Activated naive CD8-positive, alpha-beta T cell (primary cell): ENCODE data around the gene FAM83C.
"Not testable (repeated sequence)": the region's sequence is repeated elsewhere in the genome, so short reads cannot be mapped to it uniquely, and the experiment has no call there.

ENCODE experiments used
- H3K27ac Mint-ChIP-seq: one replicate; pipeline ENCODE4 v1.8.0; 2021; ENCODE audit warnings: mixed read lengths
- H3K27me3 Mint-ChIP-seq: one replicate; pipeline ENCODE4 v1.8.0; 2021; ENCODE audit warnings: mixed read lengths
- H3K36me3 Mint-ChIP-seq: one replicate; pipeline ENCODE4 v1.8.0; 2021; ENCODE audit warnings: mixed read lengths
- H3K4me1 Mint-ChIP-seq: one replicate; pipeline ENCODE4 v1.8.0; 2021; ENCODE audit warnings: low read depth, mixed read lengths
- H3K4me3 Mint-ChIP-seq: one replicate; pipeline ENCODE4 v1.8.0; 2021; ENCODE audit warnings: mild to moderate bottlenecking, mixed read lengths
- H3K9me3 Mint-ChIP-seq: one replicate; pipeline ENCODE4 v1.8.0; 2021; ENCODE audit warnings: low read depth, mixed read lengths

FAM83C gene

DNA sequence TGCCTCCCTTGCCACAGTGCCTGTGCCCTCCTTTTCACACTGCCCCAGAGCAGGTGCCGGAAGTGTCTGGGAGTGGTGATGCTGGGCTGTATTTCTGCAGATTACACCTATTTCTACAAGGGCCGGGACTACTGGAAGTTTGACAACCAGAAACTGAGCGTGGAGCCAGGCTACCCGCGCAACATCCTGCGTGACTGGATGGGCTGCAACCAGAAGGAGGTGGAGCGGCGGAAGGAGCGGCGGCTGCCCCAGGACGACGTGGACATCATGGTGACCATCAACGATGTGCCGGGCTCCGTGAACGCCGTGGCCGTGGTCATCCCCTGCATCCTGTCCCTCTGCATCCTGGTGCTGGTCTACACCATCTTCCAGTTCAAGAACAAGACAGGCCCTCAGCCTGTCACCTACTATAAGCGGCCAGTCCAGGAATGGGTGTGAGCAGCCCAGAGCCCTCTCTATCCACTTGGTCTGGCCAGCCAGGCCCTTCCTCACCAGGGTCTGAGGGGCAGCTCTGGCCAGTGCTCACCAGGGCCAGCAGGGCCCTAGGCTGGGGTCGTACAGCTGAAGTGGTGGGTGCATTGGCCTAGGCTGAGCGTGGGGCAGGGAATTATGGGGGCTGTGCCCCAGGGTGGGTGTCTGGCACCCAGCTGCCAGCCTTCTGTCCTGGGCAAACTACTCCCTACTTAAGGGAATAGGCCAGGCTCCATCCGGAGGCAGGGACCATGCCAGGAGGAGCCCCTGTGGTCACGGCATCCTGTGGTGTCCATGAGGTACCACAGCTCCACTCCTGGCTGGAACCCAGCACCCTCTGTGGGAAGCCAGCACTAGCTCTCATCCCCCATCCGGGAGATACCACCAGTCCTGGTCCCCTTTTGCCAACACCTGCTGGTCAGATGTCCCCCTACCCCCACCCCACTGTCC lies 17.8 kb downstream of the FAM83C start:
- Mint-ChIP-seq H3K4me1 (peaks cover 18% of the 10 kb centered on the region), H3K27me3 (no peaks in the 10 kb centered on the region), H3K9me3 (no peaks in the 10 kb centered on the region), H3K36me3 (peaks cover 3% of the 10 kb centered on the region), H3K27ac (no peak overlapping the region), H3K4me3 (no peak overlapping the region)

DNA sequence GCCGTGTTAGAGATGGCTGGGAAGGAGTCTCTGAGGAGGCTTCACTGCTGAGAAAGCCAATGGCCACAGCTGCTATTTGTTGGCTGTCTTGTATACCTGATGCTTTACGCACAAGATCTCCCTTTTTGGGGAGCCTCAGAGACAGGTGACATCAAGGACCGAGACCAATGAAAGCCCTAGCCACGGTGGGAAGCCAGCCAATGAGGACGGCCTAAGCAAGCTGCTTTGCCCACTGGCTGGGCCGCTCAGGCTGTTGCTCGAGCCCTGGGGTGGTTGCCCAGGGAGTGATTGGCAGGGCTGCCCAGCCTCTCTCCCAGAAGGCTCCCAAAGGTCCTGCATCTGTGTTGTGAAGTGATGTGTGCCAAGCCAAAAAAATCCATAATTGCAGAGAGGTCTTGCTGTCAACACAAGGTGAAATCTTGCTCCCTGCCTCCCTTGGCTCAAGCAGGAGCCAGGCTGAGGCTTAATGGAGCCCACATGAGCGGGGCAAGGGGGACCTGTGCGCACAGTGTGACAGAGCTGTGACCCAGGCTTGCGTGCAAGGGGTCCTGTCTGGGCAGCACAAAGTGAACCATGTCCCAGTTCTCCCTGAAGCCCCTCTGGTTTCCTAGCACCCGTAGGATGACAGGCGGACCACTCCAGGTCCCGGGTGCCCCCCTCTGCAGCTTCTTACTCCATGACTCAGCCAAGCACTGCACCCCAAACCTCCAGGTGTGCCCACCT lies 18.6 kb downstream of the FAM83C start:
- Mint-ChIP-seq H3K27ac (peak overlapping the region; percentile 37), H3K9me3 (no peaks in the 10 kb centered on the region), H3K4me1 (peaks cover 15% of the 10 kb centered on the region), H3K36me3 (peaks cover 3% of the 10 kb centered on the region), H3K4me3 (no peak overlapping the region), H3K27me3 (no peaks in the 10 kb centered on the region)

DNA sequence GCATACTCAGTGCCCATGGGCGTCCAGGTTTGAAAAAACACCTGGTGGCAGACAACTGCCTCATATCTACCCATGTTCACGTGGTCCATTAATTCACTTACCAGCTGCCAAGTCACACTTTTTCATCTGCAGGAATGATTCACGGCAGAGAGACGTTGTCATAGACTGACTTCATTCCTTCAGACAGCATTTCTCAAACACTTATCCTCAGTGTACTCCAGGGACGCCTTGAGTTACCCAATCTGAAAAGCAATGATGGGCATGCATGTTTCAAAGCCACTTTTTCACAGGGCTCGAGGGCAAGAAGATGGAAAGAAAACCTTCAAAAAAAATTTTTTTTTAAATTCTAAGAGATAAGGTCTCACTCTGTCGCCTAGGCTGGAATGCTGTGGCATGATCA lies 20.3 kb downstream of the FAM83C start:
- no peaks in the 10 kb centered on the region for H3K27me3 Mint-ChIP-seq
- no peaks in the 10 kb centered on the region for H3K9me3 Mint-ChIP-seq
- no peak overlapping the region for H3K4me3 Mint-ChIP-seq
- no peak overlapping the region for H3K27ac Mint-ChIP-seq
- H3K4me1 Mint-ChIP-seq, result peaks cover 7% of the 10 kb centered on the region
- no peaks in the 10 kb centered on the region for H3K36me3 Mint-ChIP-seq

DNA sequence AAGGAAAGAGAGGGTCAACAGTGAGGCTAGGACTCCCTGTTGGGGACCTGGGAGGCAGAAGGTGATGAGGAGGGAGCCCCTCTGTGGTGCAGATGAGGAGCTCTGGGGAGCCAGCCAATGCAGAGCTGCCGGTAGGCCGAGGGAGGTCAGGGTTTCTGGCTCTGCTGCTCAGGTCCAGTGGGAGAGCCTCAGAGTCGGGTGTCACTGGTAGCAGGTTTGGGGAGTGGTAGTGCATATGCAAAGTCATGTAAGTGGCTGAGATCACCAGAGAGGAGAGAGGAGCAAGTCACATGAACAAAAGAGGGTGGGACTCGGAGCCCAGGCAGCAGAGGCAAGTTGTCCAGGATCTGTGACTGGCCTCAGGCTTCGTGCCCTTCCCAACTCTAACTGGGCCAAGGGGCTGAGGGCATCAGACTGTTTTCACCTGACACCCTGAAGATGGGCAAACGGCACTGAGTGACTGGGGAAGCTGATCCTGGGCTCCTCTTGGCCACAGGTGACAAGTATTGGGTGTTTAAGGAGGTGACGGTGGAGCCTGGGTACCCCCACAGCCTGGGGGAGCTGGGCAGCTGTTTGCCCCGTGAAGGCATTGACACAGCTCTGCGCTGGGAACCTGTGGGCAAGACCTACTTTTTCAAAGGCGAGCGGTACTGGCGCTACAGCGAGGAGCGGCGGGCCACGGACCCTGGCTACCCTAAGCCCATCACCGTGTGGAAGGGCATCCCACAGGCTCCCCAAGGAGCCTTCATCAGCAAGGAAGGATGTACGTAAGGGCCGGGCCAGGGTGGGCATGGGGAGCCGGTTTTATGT lies 20.9 kb downstream of the FAM83C start:
- no peaks in the 10 kb centered on the region for H3K36me3 Mint-ChIP-seq
- no peaks in the 10 kb centered on the region for H3K27me3 Mint-ChIP-seq
- no peak overlapping the region for H3K4me3 Mint-ChIP-seq
- H3K9me3 Mint-ChIP-seq, result no peaks in the 10 kb centered on the region
- peaks cover 4% of the 10 kb centered on the region for H3K4me1 Mint-ChIP-seq
- peak overlapping the region; percentile 34 for H3K27ac Mint-ChIP-seq

DNA sequence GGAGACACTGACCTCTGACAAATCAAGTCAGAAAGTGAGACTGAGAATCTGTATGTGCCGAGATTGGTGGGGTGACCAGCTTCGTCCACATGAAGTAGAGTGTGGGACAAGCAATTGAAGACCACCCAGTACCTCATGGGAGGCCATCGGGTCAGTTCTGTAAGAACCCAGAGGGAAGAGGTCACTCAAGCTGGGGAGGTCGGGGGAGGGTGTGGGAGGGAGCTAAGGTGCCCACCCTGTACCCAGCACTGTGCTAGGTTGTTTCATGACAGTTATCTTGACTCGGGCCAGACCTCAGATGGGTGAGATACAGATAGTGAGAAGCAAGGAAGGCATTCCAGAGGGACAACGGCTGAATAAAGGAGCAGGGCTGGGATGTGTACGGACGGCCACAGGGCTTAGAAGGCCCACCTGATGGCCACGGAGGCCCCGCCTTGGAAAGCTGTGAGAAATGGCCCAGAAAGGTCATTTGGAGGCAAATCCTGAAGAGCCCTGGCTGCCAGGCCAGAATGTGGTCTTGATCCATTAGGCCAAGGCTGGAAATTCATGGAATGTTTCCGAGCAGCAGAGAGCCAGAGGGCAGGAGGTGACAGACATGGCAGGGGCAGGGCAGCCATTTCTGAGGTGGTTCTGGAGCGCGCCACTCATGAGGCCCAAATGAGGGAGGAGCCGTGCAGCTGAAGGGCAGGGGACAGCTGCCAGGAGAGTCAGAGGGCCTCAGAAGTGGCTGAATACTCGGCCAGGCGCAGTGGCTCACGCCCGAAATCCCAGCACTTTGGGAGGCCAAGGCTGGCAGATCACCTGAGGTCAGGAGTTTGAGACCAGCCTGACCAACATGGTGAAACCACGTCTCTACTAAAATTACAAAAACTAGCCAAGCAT lies 22.0 kb downstream of the FAM83C start:
- Mint-ChIP-seq H3K4me3 (no peak overlapping the region), H3K27ac (peak overlapping the region; percentile 16), H3K27me3 (no peaks in the 10 kb centered on the region), H3K4me1 (peaks cover 2% of the 10 kb centered on the region), H3K9me3 (no peaks in the 10 kb centered on the region), H3K36me3 (no peaks in the 10 kb centered on the region)

DNA sequence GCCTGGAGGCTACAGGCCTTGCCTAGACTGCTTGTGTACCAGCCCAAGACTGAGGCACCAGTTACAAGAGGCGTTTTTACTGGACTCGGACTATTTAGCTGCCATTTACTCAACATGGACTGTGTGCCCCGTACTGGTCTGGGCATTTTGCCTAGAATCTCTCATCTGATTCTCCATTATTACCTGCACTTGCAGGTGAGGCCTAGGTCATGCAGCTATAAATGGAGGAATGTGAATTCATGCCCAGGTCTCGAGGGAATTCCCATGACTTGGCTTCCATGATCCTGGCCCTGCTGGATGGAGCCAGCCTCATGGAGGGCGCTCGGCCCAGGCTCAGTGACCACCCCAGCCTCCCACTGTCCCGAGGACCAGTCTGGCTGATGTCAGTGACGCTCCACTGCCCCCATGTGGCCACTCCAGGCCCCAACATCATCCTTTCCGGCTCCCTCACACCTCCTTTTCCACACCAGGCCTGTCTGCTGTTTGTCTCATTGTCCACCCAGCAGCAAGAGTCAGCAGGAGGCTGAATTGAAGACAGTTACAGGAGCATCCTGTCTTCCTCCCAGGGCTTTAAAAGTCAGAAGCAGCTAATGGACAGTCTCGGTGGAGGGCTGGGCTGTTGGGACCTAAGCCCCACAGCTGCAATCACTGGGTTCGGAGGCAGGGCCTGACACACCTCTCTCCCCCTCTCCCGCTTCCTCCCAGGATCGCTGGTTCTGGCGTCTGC lies 23.0 kb downstream of the FAM83C start:
- Mint-ChIP-seq H3K4me3 (no peak overlapping the region), H3K27ac (no peak overlapping the region), H3K36me3 (no peaks in the 10 kb centered on the region)

DNA sequence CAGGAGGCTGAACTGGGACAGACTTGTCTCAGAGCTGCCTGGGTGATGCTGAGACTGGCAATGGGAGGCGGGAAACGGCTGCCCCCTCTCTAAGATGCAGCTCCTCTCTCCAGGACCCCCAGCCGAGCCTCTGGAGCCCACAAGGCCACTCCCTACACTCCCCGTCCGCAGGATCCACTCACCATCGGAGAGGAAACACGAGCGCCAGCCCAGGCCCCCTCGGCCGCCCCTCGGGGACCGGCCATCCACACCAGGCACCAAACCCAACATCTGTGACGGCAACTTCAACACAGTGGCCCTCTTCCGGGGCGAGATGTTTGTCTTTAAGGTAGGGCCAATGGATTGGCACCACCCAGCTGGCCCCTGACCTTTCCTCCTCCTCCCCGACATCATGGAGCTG lies 25.1 kb downstream of the FAM83C start:
- Mint-ChIP-seq H3K9me3 (no peaks in the 10 kb centered on the region), H3K4me3 (no peak overlapping the region), H3K4me1 (peaks cover 2% of the 10 kb centered on the region), H3K27me3 (no peaks in the 10 kb centered on the region), H3K36me3 (no peaks in the 10 kb centered on the region), H3K27ac (no peak overlapping the region)

More for the DNA sequence above, 23.0 kb downstream of the FAM83C start:
- Mint-ChIP-seq H3K27me3 (no peaks in the 10 kb centered on the region), H3K4me1 (peaks cover 2% of the 10 kb centered on the region), H3K9me3 (no peaks in the 10 kb centered on the region)

DNA sequence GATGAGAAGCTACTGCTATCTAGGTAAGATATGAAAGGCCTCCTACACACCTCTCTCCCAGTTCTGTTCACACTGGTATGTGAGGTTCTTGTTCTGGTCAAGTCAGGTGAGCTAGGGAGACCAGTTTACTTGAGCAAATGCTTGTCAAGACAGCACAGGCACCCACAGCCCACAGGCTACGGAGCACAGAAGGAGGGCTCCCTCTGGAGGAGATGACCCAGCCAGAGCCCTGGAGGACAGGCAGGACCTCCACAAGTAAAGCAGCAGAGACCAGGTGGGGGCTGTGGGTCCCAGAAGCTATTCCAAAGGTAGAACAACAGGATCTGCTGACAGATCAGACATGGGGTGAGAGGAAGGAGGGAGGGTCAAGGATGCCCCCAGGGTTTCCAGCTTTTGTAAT lies 27.5 kb downstream of the FAM83C start:
- Mint-ChIP-seq H3K4me1 (peaks cover 2% of the 10 kb centered on the region), H3K4me3 (no peak overlapping the region), H3K9me3 (no peaks in the 10 kb centered on the region), H3K27ac (no peak overlapping the region), H3K27me3 (no peaks in the 10 kb centered on the region), H3K36me3 (no peaks in the 10 kb centered on the region)

DNA sequence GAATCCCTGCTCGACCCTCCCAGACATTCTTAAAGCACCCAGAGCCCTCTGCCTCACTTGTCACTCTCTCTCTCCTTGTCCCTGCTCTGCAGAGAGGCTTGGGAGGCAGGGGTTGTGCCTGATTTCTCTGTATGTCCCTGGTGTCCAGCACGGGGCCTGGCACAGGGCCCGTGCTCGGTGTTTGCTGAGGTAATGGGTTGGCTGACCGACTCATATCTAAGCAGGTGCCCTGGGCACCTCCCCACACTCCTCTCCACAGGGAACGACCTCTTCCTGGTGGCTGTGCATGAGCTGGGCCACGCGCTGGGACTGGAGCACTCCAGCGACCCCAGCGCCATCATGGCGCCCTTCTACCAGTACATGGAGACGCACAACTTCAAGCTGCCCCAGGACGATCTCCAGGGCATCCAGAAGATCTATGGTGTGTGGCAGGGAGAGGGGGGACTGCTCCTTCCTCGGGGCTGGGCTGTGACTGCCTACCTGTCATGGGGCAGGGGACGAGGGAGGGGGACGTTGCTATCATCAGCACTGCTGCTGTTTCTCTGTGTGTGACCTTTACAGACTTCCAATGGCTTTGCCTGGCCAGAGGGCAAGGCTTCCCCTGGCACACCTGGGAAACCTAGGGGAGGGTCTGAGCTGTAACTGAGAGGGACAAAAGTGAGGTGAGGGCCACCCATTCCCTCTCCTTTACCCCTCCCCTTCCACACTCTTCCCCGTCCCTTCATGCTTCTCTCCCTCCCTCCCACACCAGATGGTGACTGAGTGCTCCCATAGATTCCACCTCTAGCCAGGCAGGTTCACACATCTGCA lies 28.5 kb downstream of the FAM83C start:
- peaks cover 2% of the 10 kb centered on the region for H3K4me1 Mint-ChIP-seq
- no peaks in the 10 kb centered on the region for H3K27me3 Mint-ChIP-seq
- no peak overlapping the region for H3K27ac Mint-ChIP-seq

DNA sequence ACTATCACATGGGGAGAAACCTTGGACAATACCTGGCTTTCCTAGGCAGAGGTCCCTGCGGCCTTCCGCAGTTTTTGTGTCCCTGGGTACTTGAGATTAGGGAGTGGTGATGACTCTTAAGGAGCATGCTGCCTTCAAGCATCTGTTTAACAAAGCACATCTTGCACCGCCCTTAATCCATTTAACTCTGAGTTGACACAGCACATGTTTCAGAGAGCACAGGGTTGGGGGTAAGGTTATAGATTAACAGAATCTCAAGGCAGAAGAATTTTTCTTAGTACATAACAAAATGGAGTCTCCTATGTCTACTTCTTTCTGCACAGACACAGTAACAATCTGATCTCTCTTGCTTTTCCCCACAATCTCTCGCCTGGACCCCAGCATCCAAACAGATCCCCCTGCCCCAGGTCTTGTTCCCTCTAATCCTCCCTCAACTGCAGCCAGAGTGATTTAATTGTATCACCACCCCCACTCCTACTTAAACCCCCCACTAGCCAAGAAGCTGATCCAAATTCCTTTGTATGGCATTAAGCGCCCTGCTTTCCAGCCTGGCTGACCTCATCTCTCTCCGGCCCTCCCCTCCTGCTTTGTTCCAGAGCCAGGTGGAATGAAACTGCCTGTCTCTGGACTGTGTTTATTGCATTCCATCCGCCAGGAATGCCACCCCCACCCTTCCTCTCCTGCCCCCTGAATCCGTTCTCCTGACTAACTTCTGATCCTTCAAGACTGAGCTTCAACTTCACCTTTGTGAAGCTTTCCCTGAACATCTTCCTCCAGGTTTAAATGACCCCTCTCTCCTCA lies 29.3 kb downstream of the FAM83C start:
- H3K36me3 Mint-ChIP-seq, H3K4me3 Mint-ChIP-seq, H3K27ac Mint-ChIP-seq, H3K4me1 Mint-ChIP-seq, H3K9me3 Mint-ChIP-seq, H3K27me3 Mint-ChIP-seq: not testable (repeated sequence)

More for the DNA sequence above, 28.5 kb downstream of the FAM83C start:
- no peaks in the 10 kb centered on the region for H3K9me3 Mint-ChIP-seq
- H3K4me3 Mint-ChIP-seq, result no peak overlapping the region
- H3K36me3 Mint-ChIP-seq, result no peaks in the 10 kb centered on the region

DNA sequence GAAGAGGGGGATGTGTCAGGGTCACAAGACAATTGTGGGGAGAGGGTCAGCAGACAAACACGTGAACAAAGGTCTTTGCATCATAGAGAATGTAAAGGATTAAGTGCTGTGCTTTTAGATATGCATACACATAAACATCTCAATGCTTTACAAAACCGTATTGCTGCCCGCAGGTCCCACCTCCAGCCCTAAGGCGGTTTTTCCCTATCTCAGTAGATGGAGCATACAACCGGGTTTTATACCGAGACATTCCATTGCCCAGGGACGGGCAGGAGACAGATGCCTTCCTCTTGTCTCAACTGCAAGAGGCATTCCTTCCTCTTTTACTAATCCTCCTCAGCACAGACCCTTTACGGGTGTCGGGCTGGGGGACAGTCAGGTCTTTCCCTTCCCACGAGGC lies 29.9 kb downstream of the FAM83C start:
- H3K27ac Mint-ChIP-seq, H3K36me3 Mint-ChIP-seq, H3K4me3 Mint-ChIP-seq, H3K9me3 Mint-ChIP-seq, H3K27me3 Mint-ChIP-seq, H3K4me1 Mint-ChIP-seq: not testable (repeated sequence)

DNA sequence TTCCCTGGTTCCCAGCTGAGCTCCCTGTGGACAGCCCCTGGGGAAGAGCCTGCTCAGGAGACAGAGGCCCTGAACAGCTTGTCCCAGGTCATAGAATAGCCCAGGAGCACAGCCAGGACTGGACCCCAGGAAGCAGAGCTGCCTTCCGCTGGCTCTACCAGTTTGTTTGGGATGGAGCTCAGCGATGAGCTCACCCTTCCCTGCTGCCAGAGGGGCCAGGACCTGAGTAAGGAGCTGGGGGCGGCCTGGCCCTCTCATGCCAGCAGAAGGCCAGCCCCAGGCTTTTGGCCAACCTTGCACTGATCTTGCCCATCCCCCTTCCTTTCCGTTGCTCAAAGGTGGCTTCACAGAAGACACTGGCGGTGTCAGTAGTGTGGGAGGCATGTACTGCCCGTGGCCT lies 31.8 kb downstream of the FAM83C start:
- Mint-ChIP-seq H3K27me3 (no peaks in the 10 kb centered on the region), H3K36me3 (peaks cover 4% of the 10 kb centered on the region), H3K9me3 (no peaks in the 10 kb centered on the region), H3K4me3 (no peak overlapping the region), H3K4me1 (no peaks in the 10 kb centered on the region), H3K27ac (no peak overlapping the region)
